Sigmoid colon (tissue), 7 donors: Measurements from ENCODE around the gene SERINC5. TPM values are rescaled to one million over a fixed set of nuclear protein-coding genes. Genes with fewer than 3 reads are reported as not detected.
"Not testable (repeated sequence)": the region's sequence is repeated elsewhere in the genome, so short reads cannot be mapped to it uniquely, and the experiment has no call there.

Source experiments
- DNase-seq: peaks from one replicate; pipeline ENCODE4 v3.0.0-alpha.2; 2019
- H3K27ac ChIP-seq, 4 donors: fragments of 200-600 bp; sonication (generic); one replicate each; pipeline ENCODE4 v1.5.1; 2016 to 2019; ENCODE audit warnings: mild to moderate bottlenecking in 1 of 4
- H3K27me3 ChIP-seq, 3 donors: fragments of 200-600 bp; sonication (generic); one replicate each; pipeline ENCODE4 v1.5.1; 2019; ENCODE audit warnings: mild to moderate bottlenecking in 1 of 3
- H3K36me3 ChIP-seq, 4 donors: fragments of 200-600 bp; sonication (generic); one replicate each; pipeline ENCODE4 v1.5.1; 2016 to 2019
- H3K4me1 ChIP-seq, 4 donors: fragments of 200-600 bp; sonication (generic); one replicate each; pipeline ENCODE4 v1.5.1; 2017 to 2019
- H3K4me3 ChIP-seq, 4 donors: fragments of 200-600 bp; sonication (generic); one replicate each; pipeline ENCODE4 v1.5.1; 2017 to 2019; ENCODE audit warnings: mild to moderate bottlenecking in 2 of 4, moderate library complexity in 1 of 4
- H3K9me3 ChIP-seq, 4 donors: fragments of 200-600 bp in 3 of 4; sonication (generic) in 3 of 4; one replicate each; pipeline versions ENCODE4 v1.5.1 to v1.6.1; 2013 to 2019
- CTCF ChIP-seq, 4 experiments: fragments of 450-650 bp in 3 of 4; fragments of 200-600 bp in 1 of 4; IDR thresholded peaks; one replicate each; pipeline ENCODE4 v1.5.1; 2016 to 2019; ENCODE audit warnings: antibody characterized with exemption in 4 of 4, mild to moderate bottlenecking in 3 of 4, moderate library complexity in 2 of 4
- EP300 ChIP-seq, 4 donors: sonication (generic); formaldehyde crosslinking; IDR thresholded peaks; one replicate each; pipeline ENCODE4 v1.6.1; 2017; ENCODE audit warnings: antibody characterized with exemption in 4 of 4
- POLR2A ChIP-seq, 2 donors: fragments of 450-650 bp; IDR thresholded peaks; one replicate each; pipeline ENCODE4 v1.6.1; 2016; ENCODE audit warnings: antibody characterized with exemption in 2 of 2, mild to moderate bottlenecking in 2 of 2, moderate library complexity in 2 of 2
- POLR2AphosphoS5 ChIP-seq, 4 donors: sonication (generic); formaldehyde crosslinking; IDR thresholded peaks; one replicate each; pipeline ENCODE4 v1.6.1; 2017; ENCODE audit warnings: antibody characterized with exemption in 4 of 4
- WGBS, 2 donors: extraction: QIAGEN DNeasy Blood & Tissue Kit; methylation state at CpG; one replicate each; pipeline ENCODE4 v1.1.7; 2013; 5-methylcytosine and 5-hydroxymethylcytosine counted together
- intact Hi-C: fragments of 100-400 bp; cut with DNase I; formaldehyde crosslinking; loops from one replicate; pipeline ENCODE4 v1.15.1; 2023
- polyA plus RNA-seq, 3 donors: library from polyadenylated mRNA; stranded (reverse); fragments of 200-250 nt; gene quantifications; one replicate each; pipeline ENCODE4 v1.2.3, GENCODE V29; 2013
- total RNA-seq, 4 donors: library from RNA; depleted of rRNA; stranded (reverse); fragments of >200 nt; gene quantifications; one replicate each; pipeline ENCODE4 v1.1.0, GENCODE V29; 2016
- donor health status: healthy with polysubstance abuse.
- donor health status: Bipolar disorder and iron deficiency.
- donor health status: healthy.

Gene SERINC5
- 10 to 100 TPM in 2 of 4 donors, 1 to 10 TPM in 2; 6.6 to 11.9 (median 9.9) TPM for total RNA-seq
- 10 to 100 TPM in 1 of 3 donors, 1 to 10 TPM in 2; 3.6 to 25.9 (median 5.1) TPM for polyA plus RNA-seq

GRCh38 chr5:80255811-80256712 lies at the start of gene SERINC5:
Gene SERINC5 (minus strand): TSS chr5:80256048. CDS start chr5:80255922, 126 bp downstream.
- H3K9me3 ChIP-seq, result no peaks in the 10 kb centered on the region
- DNase-seq, result peak; percentile 93

GRCh38 chr5:80302636-80303035 lies 46.8 kb upstream of the SERINC5 start:
- intact Hi-C loops, result loop anchor here (10.0 kb wide), 1 partner anchor 308 kb away; the partner anchor contains the start of gene MTX3
- DNase-seq, result no peak
- Histone ChIP-seq H3K4me1 (no peaks in the 10 kb centered on the region), H3K27ac (no peak overlapping the region), H3K9me3 (no peaks in the 10 kb centered on the region), H3K4me3 (no peak overlapping the region), H3K36me3 (no peaks in the 10 kb centered on the region), H3K27me3 (no peaks in the 10 kb centered on the region)
- TF ChIP-seq EP300 (IDR thresholded peaks at IDR 0.05) (no peak), POLR2A (IDR thresholded peaks at IDR 0.05) (no peak), CTCF (IDR thresholded peaks at IDR 0.05) (no peak), POLR2AphosphoS5 (IDR thresholded peaks at IDR 0.05) (no peak)
- WGBS, 2 donors, result 46 to 79% methylated on average over 11 of the region's 11 CpGs

More at GRCh38 chr5:80255811-80256712, at the start of gene SERINC5:
- 0 to 1% methylated on average over 87 of the region's 87 CpGs for WGBS, 2 donors
- peak; percentile 89 to 93 for TF ChIP-seq POLR2A (IDR thresholded peaks at IDR 0.05)
- no peak for TF ChIP-seq CTCF (IDR thresholded peaks at IDR 0.05)
- peak; percentile 96 to 98 (median 98) for TF ChIP-seq POLR2AphosphoS5 (IDR thresholded peaks at IDR 0.05)
- TF ChIP-seq EP300 (IDR thresholded peaks at IDR 0.05), result peak in 2 of 4 donors; percentile 25 to 32
- Histone ChIP-seq H3K27me3 (no peaks in the 10 kb centered on the region), H3K4me1 (peaks cover 0 to 47% (median 45%) of the 10 kb centered on the region in 4 donors), H3K4me3 (peak within 1 kb of the TSS; percentile 48 to 86 (median 71)), H3K27ac (peak within 1 kb of the TSS; percentile 84 to 97 (median 96)), H3K36me3 (no peaks in the 10 kb centered on the region)
- intact Hi-C loops, result loop anchor here (2.0 to 10.0 kb wide), 6 partner anchors 51 to 399 kb away; partner anchors contain the start of genes DHFR, MSH3 and ZFYVE16

- H3K4me1 ChIP-seq, H3K27me3 ChIP-seq, H3K4me3 ChIP-seq, DNase-seq, H3K9me3 ChIP-seq, H3K27ac ChIP-seq, H3K36me3 ChIP-seq: not testable (repeated sequence)
- intact Hi-C loops, result loop anchor here (10.0 kb wide), 1 partner anchor 307 kb away; the partner anchor contains the start of gene MTX3
- WGBS, 2 donors, result 94 to 95% methylated on average over 25 to 29 of the region's 34 CpGs
Measured at GRCh38 chr5:80301342-80301741, 45.5 kb upstream of the SERINC5 start.

GRCh38 chr5:80300796-80301195 lies 44.9 kb upstream of the SERINC5 start:
- 95% methylated on average over 19 to 21 of the region's 27 CpGs for WGBS, 2 donors
- intact Hi-C loops, result loop anchor here (10.0 kb wide), 1 partner anchor 306 kb away; the partner anchor contains the start of gene MTX3
- not testable (repeated sequence) for H3K27ac ChIP-seq, H3K9me3 ChIP-seq, H3K4me1 ChIP-seq, H3K4me3 ChIP-seq, H3K27me3 ChIP-seq, H3K36me3 ChIP-seq, DNase-seq

GRCh38 chr5:80300125-80300524 lies 44.3 kb upstream of the SERINC5 start:
- H3K4me1 ChIP-seq, result peaks cover 0 to 11% (median 3%) of the 10 kb centered on the region in 4 donors
- H3K4me3 ChIP-seq, result no peak overlapping the region
- WGBS, 2 donors, result 85% methylated on average over 8 of the region's 8 CpGs
- intact Hi-C loops, result loop anchor here (10.0 kb wide), 1 partner anchor 305 kb away; the partner anchor contains the start of gene MTX3
- H3K36me3 ChIP-seq, result no peaks in the 10 kb centered on the region
- no peak for TF ChIP-seq POLR2AphosphoS5 (IDR thresholded peaks at IDR 0.05)
- no peak for TF ChIP-seq CTCF (IDR thresholded peaks at IDR 0.05)
- no peak for TF ChIP-seq POLR2A (IDR thresholded peaks at IDR 0.05)
- TF ChIP-seq EP300 (IDR thresholded peaks at IDR 0.05), result no peak
- no peak overlapping the region for H3K27ac ChIP-seq
- no peak for DNase-seq
- H3K9me3 ChIP-seq, result no peaks in the 10 kb centered on the region
- no peaks in the 10 kb centered on the region for H3K27me3 ChIP-seq
